ENCODE data around the gene ADORA2A. TPM values are rescaled to one million over a fixed set of nuclear protein-coding genes. Genes with fewer than 3 reads are reported as not detected.
A peak's percentile ranks its signal among the peaks of the same experiment; 100 is the strongest.

The ADORA2A gene
- total and polyA plus RNA-seq, 2 of the 13 experiments (the other 11 are each of a cell fraction or from before 2014, with no cell fraction given), result 3.3 to 5.0 TPM

- TF ChIP-seq CTCF (CRISPR knock-in tag; IDR thresholded peaks at IDR 0.05) (peak; percentile 75), HMGXB4 (CRISPR knock-in tag; IDR thresholded peaks at IDR 0.05; ENCODE audit: borderline replicate concordance in 1 of 2, low read depth in 1 of 2) (peak; percentile 65 to 73; a peak in 3 of 4 replicates), HNRNPK (IDR thresholded peaks at IDR 0.05; ENCODE audit: low read depth, low read length, poor library complexity, severe bottlenecking) (no peak), STAG1 (CRISPR knock-in tag; IDR thresholded peaks at IDR 0.05) (peak; percentile 73), ZHX1 (CRISPR knock-in tag; IDR thresholded peaks at IDR 0.05; ENCODE audit: low read depth) (0 out of 2 replicates have a peak, but pooled peaks have one; percentile 18), ZNF24 (IDR thresholded peaks at IDR 0.05) (no peak), TBP (CRISPR knock-in tag; IDR thresholded peaks at IDR 0.05) (no peak), FOSL2 (CRISPR knock-in tag; IDR thresholded peaks at IDR 0.05) (no peak), SOX5 (CRISPR knock-in tag; IDR thresholded peaks at IDR 0.05; ENCODE audit: borderline replicate concordance) (no peak), PAXIP1 (CRISPR knock-in tag; conservative IDR thresholded peaks at IDR 0.05) (no peak), ZNF282 (IDR thresholded peaks at IDR 0.05; ENCODE audit: partially characterized antibody) (no peak), REPIN1 (CRISPR knock-in tag; IDR thresholded peaks at IDR 0.05; ENCODE audit: borderline replicate concordance, low read depth) (no peak), HES4 (CRISPR knock-in tag; IDR thresholded peaks at IDR 0.05; ENCODE audit: borderline replicate concordance) (no peak), ZSCAN31 (CRISPR knock-in tag; IDR thresholded peaks at IDR 0.05; ENCODE audit: low read depth) (0 out of 2 replicates have a peak, but pooled peaks have one; percentile 15), ZBTB33 (CRISPR knock-in tag; IDR thresholded peaks at IDR 0.05) (peak; percentile 62; the same call in 1 of the 2 replicates)
These were observed 3.8 kb upstream of the ADORA2A start (continued) for GRCh38 chr22:24423519-24424000.

Data from HepG2 (cell line).